ENCODE results near the gene PXDN. TPM values are rescaled to one million over a fixed set of nuclear protein-coding genes. Genes with fewer than 3 reads are reported as not detected.

The PXDN gene
- total RNA-seq, 1 donor from 2014 or later: 459 TPM

- TF ChIP-seq, protein P1, sequence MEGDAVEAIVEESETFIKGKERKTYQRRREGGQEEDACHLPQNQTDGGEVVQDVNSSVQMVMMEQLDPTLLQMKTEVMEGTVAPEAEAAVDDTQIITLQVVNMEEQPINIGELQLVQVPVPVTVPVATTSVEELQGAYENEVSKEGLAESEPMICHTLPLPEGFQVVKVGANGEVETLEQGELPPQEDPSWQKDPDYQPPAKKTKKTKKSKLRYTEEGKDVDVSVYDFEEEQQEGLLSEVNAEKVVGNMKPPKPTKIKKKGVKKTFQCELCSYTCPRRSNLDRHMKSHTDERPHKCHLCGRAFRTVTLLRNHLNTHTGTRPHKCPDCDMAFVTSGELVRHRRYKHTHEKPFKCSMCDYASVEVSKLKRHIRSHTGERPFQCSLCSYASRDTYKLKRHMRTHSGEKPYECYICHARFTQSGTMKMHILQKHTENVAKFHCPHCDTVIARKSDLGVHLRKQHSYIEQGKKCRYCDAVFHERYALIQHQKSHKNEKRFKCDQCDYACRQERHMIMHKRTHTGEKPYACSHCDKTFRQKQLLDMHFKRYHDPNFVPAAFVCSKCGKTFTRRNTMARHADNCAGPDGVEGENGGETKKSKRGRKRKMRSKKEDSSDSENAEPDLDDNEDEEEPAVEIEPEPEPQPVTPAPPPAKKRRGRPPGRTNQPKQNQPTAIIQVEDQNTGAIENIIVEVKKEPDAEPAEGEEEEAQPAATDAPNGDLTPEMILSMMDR (IDR thresholded peaks at IDR 0.05): no peak
- no peak overlapping the region for H3K27ac Mint-ChIP-seq (ENCODE audit: unreplicated experiment)
- H3K27me3 Mint-ChIP-seq (ENCODE audit: unreplicated experiment): peaks cover 2% of the 10 kb centered on the region
- H3K4me1 Mint-ChIP-seq (ENCODE audit: unreplicated experiment): peaks cover 17% of the 10 kb centered on the region
- peak; percentile 80 for DNase-seq (ENCODE audit: extremely low spot score, unreplicated experiment)
- H3K4me3 Mint-ChIP-seq (ENCODE audit: unreplicated experiment): no peak overlapping the region
- H3K36me3 Mint-ChIP-seq (ENCODE audit: unreplicated experiment): no peaks in the 10 kb centered on the region
- H3K9me3 Mint-ChIP-seq (ENCODE audit: unreplicated experiment): no peaks in the 10 kb centered on the region
Observed at GRCh38 chr2:1747065-1747941, 3.0 kb upstream of the PXDN start.

DNA sequence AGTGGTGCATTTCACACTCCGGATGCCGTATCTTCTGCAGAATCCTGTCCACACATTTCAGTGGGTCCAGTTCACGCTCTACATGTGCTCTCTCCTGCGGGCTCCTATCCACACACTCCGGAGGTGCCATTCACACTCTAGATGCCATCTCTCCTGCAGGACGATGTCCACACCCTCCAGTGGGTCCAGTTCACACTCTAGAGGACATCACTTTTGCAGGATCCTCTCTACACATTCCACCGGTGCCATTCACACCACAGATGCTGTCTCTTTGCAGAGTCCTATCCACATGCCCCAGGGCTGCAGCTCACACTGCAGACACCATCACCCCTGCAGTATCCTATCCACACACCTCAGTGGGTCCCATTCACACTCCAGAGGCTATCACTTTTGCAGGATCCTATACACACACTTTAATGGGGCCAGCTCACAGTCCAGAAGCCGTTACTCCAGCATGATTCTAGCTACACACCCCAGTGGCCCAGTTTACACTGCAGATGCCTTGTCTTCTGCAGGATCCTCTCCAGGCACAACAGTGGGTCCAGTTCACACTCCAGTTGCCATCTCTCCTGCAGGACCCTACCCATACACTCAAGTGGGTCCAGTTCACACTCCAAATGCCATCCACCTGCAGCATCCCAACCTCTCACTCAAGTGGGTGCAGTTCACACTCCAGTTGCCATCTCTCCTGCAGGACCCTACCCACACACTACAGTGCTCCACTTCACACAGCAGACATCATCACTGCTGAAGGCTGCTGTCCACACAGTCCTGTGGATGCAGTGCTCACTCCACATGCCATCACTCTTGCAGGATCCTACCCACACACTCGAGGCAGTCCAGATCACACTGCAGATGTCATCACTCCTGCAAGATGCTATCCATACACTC, 2.1 kb upstream of the PXDN start:
- Mint-ChIP-seq H3K36me3 (ENCODE audit: unreplicated experiment) (no peaks in the 10 kb centered on the region), H3K4me3 (ENCODE audit: unreplicated experiment) (peak overlapping the region; percentile 34), H3K27ac (ENCODE audit: unreplicated experiment) (no peak overlapping the region), H3K9me3 (ENCODE audit: unreplicated experiment) (no peaks in the 10 kb centered on the region), H3K27me3 (ENCODE audit: unreplicated experiment) (no peaks in the 10 kb centered on the region), H3K4me1 (ENCODE audit: unreplicated experiment) (peaks cover 25% of the 10 kb centered on the region)
- TF ChIP-seq, protein P1 (IDR thresholded peaks at IDR 0.05): no peak
- no peak for DNase-seq (ENCODE audit: extremely low spot score, unreplicated experiment)

- Mint-ChIP-seq H3K4me1 (ENCODE audit: unreplicated experiment) (peaks cover 28% of the 10 kb centered on the region), H3K27me3 (ENCODE audit: unreplicated experiment) (no peaks in the 10 kb centered on the region), H3K9me3 (ENCODE audit: unreplicated experiment) (no peaks in the 10 kb centered on the region), H3K27ac (ENCODE audit: unreplicated experiment) (peak overlapping the region; percentile 72), H3K4me3 (ENCODE audit: unreplicated experiment) (peak overlapping the region; percentile 72), H3K36me3 (ENCODE audit: unreplicated experiment) (no peaks in the 10 kb centered on the region)
- TF ChIP-seq, protein P1 (IDR thresholded peaks at IDR 0.05): no peak
- DNase-seq (ENCODE audit: extremely low spot score, unreplicated experiment): no peak
Observed at GRCh38 chr2:1745171-1746023, 1.1 kb upstream of the PXDN start.

DNA sequence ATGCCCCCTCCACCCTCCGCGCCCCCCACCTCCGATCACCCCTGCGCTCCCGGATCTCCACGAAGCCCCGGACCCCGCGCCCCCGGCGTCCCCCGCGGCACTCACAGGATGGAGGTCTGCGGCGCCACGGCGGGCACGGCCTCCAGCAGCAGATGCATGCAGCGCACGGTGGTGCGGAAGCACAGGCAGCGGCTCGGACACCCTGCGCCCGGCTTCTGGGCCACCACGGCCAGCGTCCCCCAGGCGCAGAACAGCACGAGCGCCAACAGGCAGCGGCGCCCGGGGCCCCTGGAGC, 217 bp downstream of the PXDN start:
- DNase-seq (ENCODE audit: extremely low spot score, unreplicated experiment): peak; percentile 85
- H3K9me3 Mint-ChIP-seq (ENCODE audit: unreplicated experiment): no peaks in the 10 kb centered on the region
- H3K36me3 Mint-ChIP-seq (ENCODE audit: unreplicated experiment): no peaks in the 10 kb centered on the region
- peaks cover 41% of the 10 kb centered on the region for H3K4me1 Mint-ChIP-seq (ENCODE audit: unreplicated experiment)
- no peaks in the 10 kb centered on the region for H3K27me3 Mint-ChIP-seq (ENCODE audit: unreplicated experiment)
- H3K27ac Mint-ChIP-seq (ENCODE audit: unreplicated experiment): peak overlapping the region; percentile 69
- TF ChIP-seq, protein P1 (IDR thresholded peaks at IDR 0.05): no peak
- peak overlapping the region; percentile 76 for H3K4me3 Mint-ChIP-seq (ENCODE audit: unreplicated experiment)

Data from osteocyte (in vitro differentiated cells).